ENCODE measurements around the gene ZBTB7C.

ZBTB7C gene

GRCh38 chr18:48052842-48053241, 356.3 kb downstream of the ZBTB7C start:
- no peak for DNase-seq (ENCODE audit: low spot score)
- TF ChIP-seq CTCF (IDR thresholded peaks at IDR 0.05; ENCODE audit: borderline replicate concordance, control extremely low read depth, extremely low read depth, insufficient read depth, missing control alignments) = no peak
- in situ Hi-C loops (cut with MboI; ENCODE audit: low sequenced_read_pairs, unreplicated experiment) = no loop called here

GRCh38 chr18:48051945-48052840, 357.0 kb downstream of the ZBTB7C start:
- in situ Hi-C loops (cut with MboI; ENCODE audit: low sequenced_read_pairs, unreplicated experiment) = no loop called here
- TF ChIP-seq CTCF (IDR thresholded peaks at IDR 0.05; ENCODE audit: borderline replicate concordance, control extremely low read depth, extremely low read depth, insufficient read depth, missing control alignments) = no peak
- DNase-seq (ENCODE audit: low spot score) = no peak

GRCh38 chr18:48050176-48050575, 359.0 kb downstream of the ZBTB7C start:
- in situ Hi-C loops (cut with MboI; ENCODE audit: low sequenced_read_pairs, unreplicated experiment) = no loop called here
- TF ChIP-seq CTCF (IDR thresholded peaks at IDR 0.05; ENCODE audit: borderline replicate concordance, control extremely low read depth, extremely low read depth, insufficient read depth, missing control alignments) = no peak
- no peak for DNase-seq (ENCODE audit: low spot score)

GRCh38 chr18:48049757-48050156, 359.4 kb downstream of the ZBTB7C start:
- DNase-seq (ENCODE audit: low spot score) = no peak
- TF ChIP-seq CTCF (IDR thresholded peaks at IDR 0.05; ENCODE audit: borderline replicate concordance, control extremely low read depth, extremely low read depth, insufficient read depth, missing control alignments) = no peak
- in situ Hi-C loops (cut with MboI; ENCODE audit: low sequenced_read_pairs, unreplicated experiment) = loop anchor here (10.0 kb wide), 1 partner anchor 395 kb away; no protein-coding TSS in a partner anchor

GRCh38 chr18:48048251-48048650, 360.9 kb downstream of the ZBTB7C start:
- in situ Hi-C loops (cut with MboI; ENCODE audit: low sequenced_read_pairs, unreplicated experiment) = loop anchor here (10.0 kb wide), 1 partner anchor 397 kb away; no protein-coding TSS in a partner anchor
- TF ChIP-seq CTCF (IDR thresholded peaks at IDR 0.05; ENCODE audit: borderline replicate concordance, control extremely low read depth, extremely low read depth, insufficient read depth, missing control alignments) = no peak
- no peak for DNase-seq (ENCODE audit: low spot score)

- in situ Hi-C loops (cut with MboI; ENCODE audit: low sequenced_read_pairs, unreplicated experiment) = loop anchor here (10.0 kb wide), 1 partner anchor 398 kb away; no protein-coding TSS in a partner anchor
- DNase-seq (ENCODE audit: low spot score) = no peak
- no peak for TF ChIP-seq CTCF (IDR thresholded peaks at IDR 0.05; ENCODE audit: borderline replicate concordance, control extremely low read depth, extremely low read depth, insufficient read depth, missing control alignments)
These were observed 362.3 kb downstream of the ZBTB7C start for GRCh38 chr18:48046843-48047242.
